HT-29 (cell line): Measurements from ENCODE around the gene TSPOAP1. TPM values are rescaled to one million over a fixed set of nuclear protein-coding genes. Genes with fewer than 3 reads are reported as not detected.

ENCODE experiments used
- DNase-seq: peaks from one replicate; pipeline ENCODE4 v3.0.0-alpha.2; 2015; ENCODE audit warnings: low spot score
- total RNA-seq: library from RNA; depleted of rRNA; stranded (reverse); fragments of >200 nt; shearing (Covaris generic); gene quantifications from 2 replicates; pipeline ENCODE4 v1.2.3, GENCODE V29; 2014

Gene TSPOAP1
- total RNA-seq, 1 experiment from 2014 or later: 2.4 TPM

- no peak for DNase-seq
These were observed 11.3 kb upstream of the TSPOAP1 start for GRCh38 chr17:58339755-58340404.

- peak; percentile 52 for DNase-seq
These were observed 10.5 kb upstream of the TSPOAP1 start for GRCh38 chr17:58338841-58339754.

DNA sequence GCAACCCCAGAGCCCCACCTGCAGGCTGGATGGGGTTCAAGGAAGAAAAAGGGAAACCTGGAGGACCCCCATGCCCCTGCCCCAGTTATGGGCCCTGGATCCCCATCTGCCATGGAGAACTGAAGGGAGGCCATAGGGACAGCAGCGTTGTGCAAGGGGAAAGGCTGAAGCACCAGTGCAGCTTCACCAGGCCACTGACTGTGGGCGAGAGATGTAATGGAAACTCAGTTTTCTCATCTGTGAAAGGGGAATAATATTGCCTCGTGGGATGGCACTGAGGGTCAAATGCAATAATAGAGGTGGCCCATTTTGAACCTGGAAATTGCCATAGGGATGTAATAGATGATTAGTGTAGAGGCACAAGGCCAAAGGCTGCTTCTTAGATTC, 9.9 kb upstream of the TSPOAP1 start:
- DNase-seq: no peak

- no peak for DNase-seq
These were observed 9.2 kb upstream of the TSPOAP1 start for GRCh38 chr17:58337600-58338453.

DNA sequence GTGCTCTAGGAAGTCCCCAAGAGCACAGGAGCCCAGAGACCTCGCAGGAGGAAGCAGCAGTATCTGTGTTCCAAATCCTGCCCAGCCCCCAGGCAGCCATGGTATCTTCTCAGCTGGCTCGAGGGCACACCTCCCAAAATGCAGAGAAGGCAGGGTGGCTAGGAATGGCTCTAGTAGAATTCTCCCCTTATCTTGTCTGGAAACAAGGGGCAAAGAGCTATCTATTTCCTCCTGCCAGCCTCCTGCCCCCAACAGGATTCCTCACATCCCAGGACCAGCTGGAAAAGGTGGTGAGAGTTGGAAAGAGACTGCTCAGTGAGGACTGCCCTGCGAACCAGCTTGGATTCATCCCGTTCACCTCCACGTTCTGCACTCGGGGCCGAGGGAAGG, 8.6 kb upstream of the TSPOAP1 start:
- no peak for DNase-seq

DNA sequence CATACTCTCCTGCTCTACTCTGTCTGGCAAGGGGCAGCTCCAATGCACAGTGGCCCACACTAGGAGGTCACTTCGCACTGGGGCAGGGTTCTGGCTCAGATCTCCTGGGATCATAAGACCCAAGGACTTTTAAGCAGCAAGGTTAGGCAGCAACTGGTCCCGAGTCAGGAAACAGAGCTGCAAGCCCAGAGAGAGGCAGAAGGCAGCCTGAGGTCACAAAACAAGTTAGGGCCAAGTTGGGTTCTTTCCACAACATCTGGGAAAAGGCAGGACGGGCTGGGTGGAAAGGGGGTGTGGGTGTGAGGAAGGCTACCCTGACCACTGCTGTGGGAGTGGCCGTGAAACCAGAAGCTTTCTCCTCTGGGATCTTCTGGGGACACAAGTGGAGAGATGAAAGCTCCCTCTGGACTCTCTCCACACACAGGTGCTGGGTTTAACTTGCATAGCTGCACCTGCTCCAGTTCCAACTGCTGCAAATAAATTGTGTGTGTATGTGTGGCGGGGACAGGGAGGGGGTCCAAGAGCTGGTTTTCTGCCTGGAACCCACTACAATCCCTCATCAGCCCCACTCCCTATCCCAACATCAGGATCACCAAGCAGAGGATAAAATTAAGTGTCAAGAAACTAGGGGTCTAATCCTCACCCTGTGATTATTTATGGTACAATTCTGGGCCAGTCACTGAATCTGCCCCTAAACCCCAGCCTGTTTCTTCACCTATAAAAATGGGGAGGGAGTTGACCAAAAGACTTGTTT, 8.0 kb upstream of the TSPOAP1 start:
- no peak for DNase-seq

DNA sequence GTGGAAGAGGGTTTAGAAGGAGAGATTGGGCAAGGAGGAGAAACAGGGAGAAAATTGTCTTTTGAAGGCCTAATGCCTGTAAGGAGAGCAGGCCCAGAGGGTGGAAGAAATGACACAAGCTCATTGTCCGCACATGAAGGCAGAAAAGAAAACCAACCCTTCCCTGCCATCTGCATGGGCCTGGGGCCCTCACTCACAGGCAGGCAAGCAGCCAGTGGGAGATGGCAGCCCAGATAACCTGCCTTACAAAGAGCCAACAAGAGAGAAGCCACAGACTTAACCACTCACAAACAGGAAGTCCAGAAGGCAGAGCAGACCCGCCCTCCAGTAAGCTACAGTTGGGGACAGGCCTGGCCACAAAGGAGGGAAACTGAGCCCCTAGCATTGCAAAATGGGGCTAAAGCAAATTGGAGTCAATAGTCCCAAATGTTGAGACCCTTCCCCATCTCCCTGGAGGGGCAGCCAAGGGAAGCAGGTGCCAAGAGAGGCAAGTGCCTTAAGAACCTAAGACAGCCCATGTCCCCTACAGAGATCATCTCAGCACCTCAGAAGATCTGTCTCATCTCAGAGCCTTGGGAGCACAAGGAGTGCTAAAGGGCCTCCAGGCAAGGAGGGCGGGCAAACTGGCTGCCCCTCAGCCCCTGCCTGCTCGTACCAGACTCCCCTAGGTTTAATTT, 7.3 kb upstream of the TSPOAP1 start:
- peak; percentile 60 for DNase-seq

- no peak for DNase-seq
These were observed 6.6 kb upstream of the TSPOAP1 start for GRCh38 chr17:58335061-58335731.

DNA sequence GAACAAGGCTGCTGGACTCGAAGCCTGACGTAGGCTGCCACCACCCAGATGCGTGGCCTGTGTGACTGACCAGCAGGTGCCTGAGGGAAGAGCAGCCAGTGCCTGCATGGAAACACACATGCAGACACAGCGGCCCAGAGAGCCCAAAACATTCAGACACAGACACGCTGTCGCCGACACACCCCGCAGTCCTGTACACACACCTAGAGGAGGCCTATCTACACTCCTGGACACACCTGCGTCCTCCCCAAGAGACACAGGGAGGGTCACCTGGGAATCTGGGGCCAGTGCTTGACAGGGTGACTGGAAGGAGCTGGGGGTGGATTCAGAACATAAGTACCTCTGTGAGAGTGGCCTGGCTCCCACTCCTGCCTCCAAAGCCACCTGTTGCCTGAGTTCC, 6.1 kb upstream of the TSPOAP1 start:
- DNase-seq: no peak

DNA sequence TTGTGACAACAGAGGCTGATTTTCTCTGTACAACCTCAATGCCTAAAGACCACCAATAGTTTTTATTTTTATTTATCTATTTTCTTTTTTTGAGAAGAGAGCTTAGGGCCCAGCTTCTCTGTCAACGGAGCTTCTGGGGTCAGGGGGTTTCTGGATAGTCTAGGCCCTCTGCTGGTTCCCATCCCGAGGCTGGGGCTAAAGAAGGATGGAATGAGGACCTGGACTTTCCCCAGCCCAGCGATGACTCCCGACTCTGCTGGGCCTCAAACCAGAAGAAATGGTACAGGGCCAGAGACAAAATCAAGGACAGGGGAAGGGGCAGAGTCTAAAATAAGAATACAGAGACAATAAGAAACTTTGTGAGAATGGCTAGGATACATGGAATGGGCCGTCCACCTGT, 5.7 kb upstream of the TSPOAP1 start:
- DNase-seq: no peak

DNA sequence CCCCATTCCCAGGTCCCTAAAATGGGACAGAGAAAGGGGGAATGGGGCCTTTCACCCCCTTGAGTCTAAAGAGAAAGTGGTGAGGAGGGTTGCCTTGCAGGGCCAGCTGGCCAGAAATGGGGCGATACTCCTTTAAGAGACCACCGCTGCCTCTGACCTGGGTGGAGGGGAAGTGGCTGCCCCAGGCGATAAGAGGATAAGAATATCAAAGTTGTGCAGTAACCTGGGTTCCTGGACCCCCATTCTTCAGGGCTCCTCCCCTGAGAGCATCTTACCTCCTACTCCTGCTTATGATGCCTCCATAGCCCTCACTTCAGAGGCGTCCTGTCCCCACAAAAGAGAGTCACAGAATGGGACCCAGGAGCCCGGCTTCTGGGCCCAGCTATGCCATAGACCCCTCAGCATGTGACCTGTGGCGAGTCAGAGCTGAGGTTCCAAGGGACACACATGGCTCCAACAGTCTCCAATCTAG, 5.2 kb upstream of the TSPOAP1 start:
- DNase-seq: no peak

DNA sequence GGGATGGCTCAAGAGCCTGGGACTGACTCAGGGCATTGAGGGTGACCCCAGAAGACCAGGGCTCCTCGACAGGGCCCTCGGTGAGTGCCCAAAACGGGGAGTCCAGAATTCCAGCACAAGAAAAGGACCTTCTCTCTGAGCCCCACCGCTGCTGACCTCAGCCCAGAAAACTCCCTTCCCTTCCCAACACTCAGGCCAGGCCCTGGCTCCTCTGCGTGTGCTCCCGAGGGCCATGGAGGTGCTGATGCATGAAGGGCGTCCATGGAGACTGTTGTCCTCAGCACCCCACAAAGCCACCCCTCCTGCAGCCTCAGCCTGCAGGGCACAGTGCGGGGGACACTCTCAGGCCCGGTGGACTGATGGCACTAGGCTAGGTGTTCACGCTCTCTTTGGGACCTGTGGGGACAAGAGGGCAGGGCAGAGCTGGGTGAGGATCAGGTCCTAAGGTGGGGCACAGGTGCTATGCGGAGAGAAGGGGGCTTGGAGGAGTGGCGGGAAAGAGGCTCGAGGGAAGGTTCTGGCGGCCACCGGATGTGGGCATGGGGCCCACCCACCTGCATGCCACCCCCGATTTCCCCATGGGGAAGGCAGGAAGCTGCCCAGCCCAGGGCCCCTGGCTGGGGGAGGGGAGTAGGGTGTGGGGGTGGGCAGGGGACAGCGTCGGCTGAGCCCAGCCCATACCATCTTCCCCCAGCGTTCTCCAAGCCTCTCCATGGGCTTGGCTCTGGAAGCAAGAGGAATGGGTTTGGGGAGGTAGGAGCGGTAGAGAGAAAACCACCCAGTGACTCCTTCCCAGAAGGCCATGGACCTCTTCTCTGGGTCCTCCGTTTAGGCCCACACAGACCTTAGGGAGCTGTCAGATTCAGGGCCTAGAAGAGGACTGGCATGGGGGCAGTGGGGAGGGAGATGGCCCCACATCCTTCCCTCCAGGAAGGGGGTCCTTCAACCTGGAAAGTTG, 4.5 kb upstream of the TSPOAP1 start:
- DNase-seq: no peak

DNA sequence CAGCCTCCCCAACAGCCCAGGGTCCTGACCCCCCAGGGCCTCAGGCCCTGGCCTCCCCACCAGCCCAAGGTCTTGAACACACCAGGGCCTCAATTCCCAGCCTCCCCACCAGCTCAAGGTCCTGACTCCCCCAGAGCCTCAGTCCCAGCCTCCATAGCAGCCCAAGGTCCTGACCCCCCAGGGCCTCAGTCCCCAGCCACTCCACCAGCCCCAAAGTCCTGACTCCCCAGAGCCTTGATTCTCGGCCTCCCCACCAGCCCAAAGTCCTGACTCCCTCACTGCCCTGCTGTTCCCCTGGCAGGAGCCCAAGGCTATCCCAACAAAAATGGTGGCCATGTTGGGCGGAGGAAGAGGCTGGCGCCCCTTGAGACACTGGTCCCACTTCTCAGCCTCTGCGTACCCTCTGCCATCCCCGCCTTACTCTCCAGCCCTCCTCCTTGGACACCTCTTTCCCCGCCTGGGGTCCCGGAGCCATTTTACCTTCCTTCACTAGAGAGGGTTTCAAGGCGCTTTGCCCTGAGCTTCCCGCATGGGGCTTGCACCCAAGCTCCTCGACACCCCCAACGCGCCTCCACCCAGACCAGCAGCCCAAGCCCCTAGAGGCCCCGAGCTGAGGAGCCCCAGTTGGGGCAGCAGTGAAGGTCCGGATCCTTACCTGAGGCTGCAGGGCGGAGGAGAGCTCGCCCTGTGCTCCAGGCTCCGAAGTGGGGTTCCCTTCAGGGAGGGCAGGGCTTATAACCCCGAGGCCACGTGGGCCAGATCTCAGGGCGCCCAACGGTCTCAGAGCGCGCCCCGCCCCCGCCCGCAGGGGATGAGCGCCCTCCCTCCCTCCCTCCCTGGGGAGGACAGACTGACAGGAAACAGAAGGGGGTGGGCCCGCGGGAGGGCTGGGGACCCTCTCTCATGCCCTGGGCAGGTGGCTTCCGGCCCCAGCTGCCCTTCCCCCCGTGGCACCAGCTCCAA, 3.5 kb upstream of the TSPOAP1 start:
- DNase-seq: no peak

GRCh38 chr17:58330997-58331814, 2.6 kb upstream of the TSPOAP1 start:
- no peak for DNase-seq

DNA sequence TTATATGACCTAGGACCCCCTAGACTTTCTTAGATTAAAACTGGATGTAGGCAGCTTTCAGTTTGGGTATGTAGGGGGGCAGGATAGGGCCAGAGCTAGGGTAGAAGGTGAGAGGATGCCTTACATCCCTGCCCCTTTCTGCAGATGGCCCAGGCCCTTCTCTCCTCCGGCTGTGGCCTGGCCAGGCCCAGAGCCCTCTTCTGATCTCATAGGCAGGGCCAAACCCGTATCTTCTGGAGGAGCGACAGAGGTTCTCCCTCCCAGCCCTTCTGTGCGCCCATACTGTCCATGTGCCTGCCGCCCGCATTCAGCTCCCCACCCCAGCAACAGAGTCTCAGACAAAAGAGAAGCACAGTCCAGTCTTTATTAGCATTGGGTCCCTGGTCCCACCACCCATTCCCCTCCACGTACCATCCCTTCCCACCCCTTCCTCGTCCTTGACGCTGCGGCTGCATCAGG, 2.0 kb upstream of the TSPOAP1 start:
- no peak for DNase-seq

DNA sequence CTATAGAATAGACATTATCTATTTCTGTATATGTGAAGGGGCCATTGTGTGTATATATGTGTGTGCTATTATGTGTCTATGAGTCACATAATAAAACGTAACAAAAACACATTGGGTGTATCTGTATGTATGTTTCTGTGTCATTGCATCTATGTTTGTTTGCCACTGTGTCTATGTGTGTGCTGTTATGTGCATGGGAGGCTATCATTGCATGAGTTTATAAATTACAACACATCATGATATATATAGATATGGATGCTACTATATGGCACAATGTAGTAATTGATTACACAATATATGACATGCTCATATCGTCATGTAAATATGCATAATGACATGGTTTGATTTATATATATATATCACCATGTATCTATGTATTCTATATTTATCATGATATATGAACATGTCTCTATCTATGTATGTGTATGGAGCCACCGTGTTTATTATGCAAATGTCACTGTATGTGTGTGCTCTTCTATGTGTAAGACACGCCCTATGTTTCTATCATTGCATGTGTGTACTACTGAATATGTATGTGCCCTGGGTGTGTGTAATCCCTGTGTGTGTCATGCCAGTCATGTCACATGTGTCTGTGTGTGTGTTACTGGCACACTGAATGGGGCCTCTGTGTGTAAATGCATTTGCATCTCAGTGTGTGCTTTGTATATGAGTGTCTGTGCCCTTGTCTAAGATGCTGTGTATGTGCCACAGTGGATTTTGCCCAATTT, 1.4 kb upstream of the TSPOAP1 start:
- no peak for DNase-seq
